NOMO-1 treated with DMSO at 0.1 percent for 48 hours (cell line): ENCODE data around the gene DIS3.
"Not testable (repeated sequence)": the region's sequence is repeated elsewhere in the genome, so short reads cannot be mapped to it uniquely, and the experiment has no call there.

ENCODE experiments used
- DNase-seq: peaks from one replicate; lab custom pipeline; 2025; ENCODE audit not compliant: unreplicated experiment; lab: John Stamatoyannopoulos, UW

DIS3 gene

GRCh38 chr13:72754111-72754510, 27.6 kb downstream of the DIS3 start:
- DNase-seq: no peak

- no peak for DNase-seq
Observed at GRCh38 chr13:72751220-72751619, 30.5 kb downstream of the DIS3 start.

DNA sequence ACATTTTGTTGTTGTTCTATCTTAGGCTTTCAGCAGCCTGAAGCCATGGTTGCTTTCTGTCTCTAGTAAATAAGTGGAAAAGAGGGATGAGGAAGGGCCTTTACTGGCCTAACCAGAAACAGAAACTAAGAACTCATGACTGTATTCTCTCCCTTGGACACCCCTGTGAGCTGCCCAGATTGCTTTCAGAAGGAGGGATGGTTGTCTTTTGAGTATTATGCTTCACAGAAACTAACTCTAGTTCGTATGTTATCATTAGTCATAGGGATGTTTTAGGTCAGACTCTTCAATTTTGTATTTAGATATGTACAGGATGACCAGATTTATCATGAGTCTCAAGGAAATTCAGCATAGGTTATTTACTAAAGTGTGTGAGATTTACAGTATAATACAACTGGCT, 36.4 kb downstream of the DIS3 start:
- no peak for DNase-seq

DNA sequence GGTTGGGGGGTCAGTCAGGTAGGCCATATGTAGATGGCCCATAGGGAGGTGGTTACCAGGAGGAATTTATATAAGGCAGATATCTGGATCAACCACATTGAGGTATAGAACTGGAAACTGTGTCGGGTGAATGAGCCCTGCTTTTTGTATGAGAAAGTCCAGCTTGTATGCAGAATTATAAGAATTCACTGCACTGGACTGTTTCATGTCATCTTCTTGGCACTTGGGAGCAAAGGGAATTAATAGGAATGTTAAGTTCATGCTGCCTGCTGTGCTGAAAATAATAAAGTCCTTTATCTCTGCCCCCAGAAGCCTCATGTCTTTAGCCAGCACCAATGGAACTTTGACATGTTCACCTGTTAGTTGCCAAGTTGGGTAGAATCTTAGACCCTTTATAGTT, 41.7 kb downstream of the DIS3 start:
- no peak for DNase-seq

DNA sequence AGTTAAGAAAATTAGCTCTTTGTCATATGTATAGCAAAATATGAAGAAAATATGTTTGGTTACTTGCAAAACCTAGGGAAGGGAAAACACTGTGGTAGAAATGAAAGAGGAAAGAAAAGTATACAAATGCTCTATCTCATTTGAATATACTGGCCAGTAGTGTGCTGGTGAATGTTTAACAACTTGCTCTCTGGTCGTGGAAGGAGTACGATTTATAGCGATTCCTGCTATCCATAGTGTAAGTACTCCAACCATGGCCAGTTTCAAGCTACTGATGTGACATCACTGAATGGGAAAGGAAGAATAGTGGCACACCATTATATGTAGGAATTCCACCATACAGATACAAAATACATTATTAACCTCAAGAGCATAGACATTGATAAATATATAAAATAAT, 44.7 kb downstream of the DIS3 start:
- DNase-seq: no peak

DNA sequence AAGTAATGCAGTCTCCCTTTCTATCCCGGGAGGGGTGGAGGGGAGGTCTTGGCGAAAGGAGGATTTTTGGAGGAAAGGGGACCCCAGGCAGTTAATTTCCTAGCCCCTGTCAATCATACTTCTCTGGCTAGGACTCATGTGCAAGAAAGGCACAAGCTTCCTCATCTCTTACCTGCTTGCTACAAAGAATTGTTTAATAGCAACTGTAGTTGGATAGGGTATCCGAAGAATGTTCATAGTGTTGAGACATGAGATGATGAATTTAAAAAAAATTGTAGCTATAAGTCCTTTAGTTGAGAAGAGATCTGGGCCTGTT, 53.5 kb downstream of the DIS3 start:
- peak; percentile 1 for DNase-seq

DNA sequence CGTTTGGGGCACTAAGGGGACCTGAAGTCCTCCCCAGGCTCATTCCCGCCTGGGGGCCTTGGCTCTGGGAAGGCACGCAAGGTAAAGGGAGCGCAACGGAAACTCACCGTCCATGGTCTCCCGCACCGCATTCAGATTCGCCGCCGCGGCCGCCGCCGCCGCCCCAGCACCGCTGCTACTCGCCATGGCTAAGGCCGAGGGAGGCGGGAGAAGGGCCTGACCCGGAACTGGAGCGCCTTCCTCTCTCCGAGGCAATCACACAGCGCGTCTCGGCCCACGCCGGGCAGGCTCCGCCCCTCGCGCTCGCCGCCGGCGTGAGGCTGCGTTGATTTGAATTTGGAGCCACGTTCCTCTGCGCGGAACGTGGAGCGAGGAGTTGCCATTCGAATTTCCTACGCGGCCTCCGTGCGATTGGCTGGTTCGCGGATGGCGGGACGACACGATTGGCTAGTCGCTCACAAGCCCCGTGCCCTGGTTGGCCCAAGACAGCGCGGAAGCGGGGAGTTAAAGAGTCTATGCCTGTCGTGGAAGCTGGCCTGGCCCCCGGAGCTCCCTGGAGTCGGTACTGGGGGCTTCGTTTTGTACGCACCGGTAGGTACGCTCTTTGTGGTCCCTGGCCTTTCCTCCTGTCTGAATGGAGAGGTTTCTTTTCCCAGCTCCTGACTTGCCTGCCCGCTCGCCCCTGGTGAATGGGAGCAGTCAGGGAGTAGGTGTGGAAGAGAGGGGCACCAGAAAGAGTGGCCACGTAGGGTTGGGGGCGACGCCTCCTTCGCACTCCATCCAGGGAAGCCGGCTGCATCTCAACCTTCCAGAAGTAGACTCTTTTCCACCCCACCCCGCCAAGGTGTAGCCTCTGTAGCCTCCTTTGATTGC, 54.0 kb downstream of the DIS3 start, which contains the start of the genes BORA and MZT1:
BORA (plus strand) TSS at position 507 of the 873 bp plus-strand sequence. CDS start 1,018 bp downstream, outside the sequence.
MZT1 (minus strand) TSS at position 213 of the 873 bp plus-strand sequence; CDS start at position 186, 27 bp downstream.
- peak; percentile 97 for DNase-seq

GRCh38 chr13:72726726-72727416, 54.8 kb downstream of the DIS3 start:
- DNase-seq: peak; percentile 72

GRCh38 chr13:72726185-72726584, 55.5 kb downstream of the DIS3 start:
- DNase-seq: not testable (repeated sequence)

DNA sequence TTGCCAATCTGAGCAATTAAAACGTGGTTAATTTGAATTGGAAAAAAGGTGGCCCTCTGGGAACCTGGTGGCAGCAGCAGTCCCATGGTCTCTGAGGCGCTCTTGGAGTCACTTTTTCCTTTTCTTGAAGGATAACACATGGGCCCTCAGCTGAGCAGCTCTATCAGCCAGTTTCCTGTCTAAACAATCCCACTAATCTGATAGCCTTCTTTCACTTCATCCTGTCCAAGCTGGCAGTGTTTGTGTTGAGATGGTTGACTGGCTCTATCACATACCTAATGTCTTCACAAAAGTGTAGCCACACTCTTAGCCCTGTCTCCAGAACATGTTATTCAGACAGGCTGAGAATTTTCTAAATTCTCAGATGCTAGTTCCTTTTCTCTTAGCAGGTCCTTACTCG, 64.9 kb downstream of the DIS3 start:
- DNase-seq: no peak
